WTC11 (cell line): Measurements from ENCODE around the gene MOBP.

Experiments
- MAX ChIP-seq: sonication (generic); formaldehyde crosslinking; IDR thresholded peaks from 2 replicates; pipeline ENCODE4 v1.8.0; 2022; ENCODE audit warnings: mild to moderate bottlenecking, missing genetic modification reagents
- MXD4 ChIP-seq: fragments of 250-450 bp; sonication (Bioruptor Pico); IDR thresholded peaks from 2 replicates; pipeline ENCODE4 v1.8.0; 2021; ENCODE audit warnings: mild to moderate bottlenecking, moderate library complexity, borderline replicate concordance
- NFYB ChIP-seq: sonication (generic); formaldehyde crosslinking; conservative IDR thresholded peaks from 2 replicates; pipeline ENCODE4 v1.8.0; 2022; ENCODE audit warnings: low read depth, missing genetic modification reagents
- NR2C2 ChIP-seq: sonication (generic); formaldehyde crosslinking; IDR thresholded peaks from 2 replicates; pipeline ENCODE4 v1.8.0; 2022; ENCODE audit warnings: mild to moderate bottlenecking, missing genetic modification reagents
- STAT6 ChIP-seq: sonication (generic); formaldehyde crosslinking; conservative IDR thresholded peaks from 2 replicates; pipeline ENCODE4 v1.8.1; 2023; ENCODE audit warnings: mild to moderate bottlenecking, low read depth, missing genetic modification reagents, moderate library complexity
- ZNF263 ChIP-seq: sonication (generic); formaldehyde crosslinking; IDR thresholded peaks from 2 replicates; pipeline ENCODE4 v1.8.1; 2022; ENCODE audit warnings: low read depth, mild to moderate bottlenecking, moderate library complexity, missing genetic modification reagents
- ZNF423 ChIP-seq: fragments of 250-450 bp; sonication (Bioruptor Pico); IDR thresholded peaks from 2 replicates; pipeline ENCODE4 v2.1.2; 2022; ENCODE audit warnings: mild to moderate bottlenecking, moderate library complexity
- TF ChIP-seq, protein P1 (sequence below): sonication (generic); formaldehyde crosslinking; conservative IDR thresholded peaks from 2 replicates; pipeline ENCODE4 v1.8.1; 2022; ENCODE audit warnings: mild to moderate bottlenecking, missing genetic modification reagents
- TF ChIP-seq, protein P2 (sequence below): fragments of 200-600 bp; IDR thresholded peaks from 2 replicates; pipeline ENCODE4 v1.8.0; 2022; ENCODE audit warnings: antibody characterized with exemption
- TF ChIP-seq, protein P3 (sequence below): sonication (generic); formaldehyde crosslinking; IDR thresholded peaks from 2 replicates; pipeline ENCODE4 v1.8.0; 2023; ENCODE audit warnings: missing genetic modification reagents
- TF ChIP-seq, protein P4 (sequence below): sonication (generic); formaldehyde crosslinking; IDR thresholded peaks from 2 replicates; pipeline ENCODE4 v1.8.1; 2022; ENCODE audit warnings: missing genetic modification reagents, borderline replicate concordance

DNA sequence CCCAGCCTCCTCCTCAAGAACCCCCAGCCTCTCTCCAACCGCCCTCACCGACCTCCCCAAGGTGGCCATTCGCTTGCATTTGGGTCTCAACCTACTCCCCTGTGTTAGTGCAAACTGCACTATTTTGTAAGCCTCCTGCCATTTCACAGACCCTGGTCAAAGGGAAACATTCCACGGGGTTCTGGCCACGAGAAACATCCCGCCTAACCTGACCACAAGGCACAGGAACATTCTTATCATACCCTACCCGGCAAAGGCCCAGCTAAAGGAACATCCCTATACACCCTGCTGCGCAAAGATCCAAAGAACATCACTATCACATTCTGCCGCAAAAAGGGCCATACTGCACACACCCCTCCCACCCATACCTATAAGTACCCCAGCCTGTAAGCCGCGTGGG is 38.0 kb upstream of the MOBP start:
- TF ChIP-seq, protein P1, sequence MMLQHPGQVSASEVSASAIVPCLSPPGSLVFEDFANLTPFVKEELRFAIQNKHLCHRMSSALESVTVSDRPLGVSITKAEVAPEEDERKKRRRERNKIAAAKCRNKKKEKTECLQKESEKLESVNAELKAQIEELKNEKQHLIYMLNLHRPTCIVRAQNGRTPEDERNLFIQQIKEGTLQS, result no peak
- TF ChIP-seq, protein P2, sequence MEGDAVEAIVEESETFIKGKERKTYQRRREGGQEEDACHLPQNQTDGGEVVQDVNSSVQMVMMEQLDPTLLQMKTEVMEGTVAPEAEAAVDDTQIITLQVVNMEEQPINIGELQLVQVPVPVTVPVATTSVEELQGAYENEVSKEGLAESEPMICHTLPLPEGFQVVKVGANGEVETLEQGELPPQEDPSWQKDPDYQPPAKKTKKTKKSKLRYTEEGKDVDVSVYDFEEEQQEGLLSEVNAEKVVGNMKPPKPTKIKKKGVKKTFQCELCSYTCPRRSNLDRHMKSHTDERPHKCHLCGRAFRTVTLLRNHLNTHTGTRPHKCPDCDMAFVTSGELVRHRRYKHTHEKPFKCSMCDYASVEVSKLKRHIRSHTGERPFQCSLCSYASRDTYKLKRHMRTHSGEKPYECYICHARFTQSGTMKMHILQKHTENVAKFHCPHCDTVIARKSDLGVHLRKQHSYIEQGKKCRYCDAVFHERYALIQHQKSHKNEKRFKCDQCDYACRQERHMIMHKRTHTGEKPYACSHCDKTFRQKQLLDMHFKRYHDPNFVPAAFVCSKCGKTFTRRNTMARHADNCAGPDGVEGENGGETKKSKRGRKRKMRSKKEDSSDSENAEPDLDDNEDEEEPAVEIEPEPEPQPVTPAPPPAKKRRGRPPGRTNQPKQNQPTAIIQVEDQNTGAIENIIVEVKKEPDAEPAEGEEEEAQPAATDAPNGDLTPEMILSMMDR, result no peak
- TF ChIP-seq MXD4 (CRISPR knock-in tag) (no peak), ZNF423 (CRISPR knock-in tag) (no peak), NFYB (no peak), ZNF263 (CRISPR knock-in tag) (no peak), MAX (CRISPR knock-in tag) (no peak), NR2C2 (CRISPR knock-in tag) (no peak), STAT6 (CRISPR knock-in tag) (no peak)
- TF ChIP-seq, protein P3, sequence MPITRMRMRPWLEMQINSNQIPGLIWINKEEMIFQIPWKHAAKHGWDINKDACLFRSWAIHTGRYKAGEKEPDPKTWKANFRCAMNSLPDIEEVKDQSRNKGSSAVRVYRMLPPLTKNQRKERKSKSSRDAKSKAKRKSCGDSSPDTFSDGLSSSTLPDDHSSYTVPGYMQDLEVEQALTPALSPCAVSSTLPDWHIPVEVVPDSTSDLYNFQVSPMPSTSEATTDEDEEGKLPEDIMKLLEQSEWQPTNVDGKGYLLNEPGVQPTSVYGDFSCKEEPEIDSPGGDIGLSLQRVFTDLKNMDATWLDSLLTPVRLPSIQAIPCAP, result no peak
- TF ChIP-seq, protein P4, sequence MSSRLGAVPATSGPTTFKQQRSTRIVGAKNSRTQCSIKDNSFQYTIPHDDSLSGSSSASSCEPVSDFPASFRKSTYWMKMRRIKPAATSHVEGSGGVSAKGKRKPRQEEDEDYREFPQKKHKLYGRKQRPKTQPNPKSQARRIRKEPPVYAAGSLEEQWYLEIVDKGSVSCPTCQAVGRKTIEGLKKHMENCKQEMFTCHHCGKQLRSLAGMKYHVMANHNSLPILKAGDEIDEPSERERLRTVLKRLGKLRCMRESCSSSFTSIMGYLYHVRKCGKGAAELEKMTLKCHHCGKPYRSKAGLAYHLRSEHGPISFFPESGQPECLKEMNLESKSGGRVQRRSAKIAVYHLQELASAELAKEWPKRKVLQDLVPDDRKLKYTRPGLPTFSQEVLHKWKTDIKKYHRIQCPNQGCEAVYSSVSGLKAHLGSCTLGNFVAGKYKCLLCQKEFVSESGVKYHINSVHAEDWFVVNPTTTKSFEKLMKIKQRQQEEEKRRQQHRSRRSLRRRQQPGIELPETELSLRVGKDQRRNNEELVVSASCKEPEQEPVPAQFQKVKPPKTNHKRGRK, result no peak
